HEK293 (cell line): ENCODE data around the gene PPRC1.

Source experiments
- HOXA7 ChIP-seq: sonication (generic); formaldehyde crosslinking; IDR thresholded peaks from 2 replicates; pipeline ENCODE4 v1.8.1; 2022; ENCODE audit warnings: missing genetic modification reagents, borderline replicate concordance
- HOXC10 ChIP-seq: sonication (generic); formaldehyde crosslinking; IDR thresholded peaks from 2 replicates; pipeline ENCODE4 v1.8.1; 2023; ENCODE audit warnings: mild to moderate bottlenecking, missing genetic modification reagents
- KLF1 ChIP-seq: fragments of 450-650 bp; formaldehyde crosslinking; IDR thresholded peaks from 2 replicates; pipeline ENCODE4 v1.5.1; 2016; ENCODE audit warnings: missing biosample characterization, missing genetic modification characterization
- MZF1 ChIP-seq: fragments of 450-650 bp; formaldehyde crosslinking; IDR thresholded peaks from 2 replicates; pipeline ENCODE4 v1.5.1; 2017; ENCODE audit warnings: missing biosample characterization, missing genetic modification characterization, borderline replicate concordance
- PATZ1 ChIP-seq: fragments of 450-650 bp; formaldehyde crosslinking; IDR thresholded peaks from 2 replicates; pipeline ENCODE4 v1.5.1; 2016; ENCODE audit warnings: missing biosample characterization, missing genetic modification characterization
- PRDM6 ChIP-seq: fragments of 450-650 bp; formaldehyde crosslinking; IDR thresholded peaks from 2 replicates; pipeline ENCODE4 v1.5.1; 2017; ENCODE audit warnings: missing biosample characterization, missing genetic modification characterization
- SETDB1 ChIP-seq: IDR thresholded peaks from one replicate; pipeline ENCODE4 v1.6.1; 2017; ENCODE audit warnings: mild to moderate bottlenecking, low read length, moderate library complexity, mixed read lengths; ENCODE audit not compliant: insufficient read length
- ZBTB48 ChIP-seq: fragments of 450-650 bp; formaldehyde crosslinking; IDR thresholded peaks from 2 replicates; pipeline ENCODE4 v1.5.1; 2016; ENCODE audit warnings: missing biosample characterization, missing genetic modification characterization
- ZFP37 ChIP-seq: fragments of 450-650 bp; formaldehyde crosslinking; IDR thresholded peaks from 2 replicates; pipeline ENCODE4 v1.5.1; 2016; ENCODE audit warnings: missing biosample characterization, missing genetic modification characterization
- ZNF121 ChIP-seq: fragments of 450-650 bp; formaldehyde crosslinking; IDR thresholded peaks from 2 replicates; pipeline ENCODE4 v1.5.1; 2016; ENCODE audit warnings: missing biosample characterization, missing genetic modification characterization
- ZNF169 ChIP-seq: fragments of 450-650 bp; formaldehyde crosslinking; IDR thresholded peaks from 2 replicates; pipeline ENCODE4 v1.5.1; 2016; ENCODE audit warnings: missing biosample characterization, missing genetic modification characterization
- ZNF2 ChIP-seq: fragments of 450-650 bp; formaldehyde crosslinking; IDR thresholded peaks from 2 replicates; pipeline ENCODE4 v1.5.1; 2016; ENCODE audit warnings: missing biosample characterization, missing genetic modification characterization
- ZNF354C ChIP-seq: fragments of 450-650 bp; formaldehyde crosslinking; IDR thresholded peaks from 2 replicates; pipeline ENCODE4 v1.5.1; 2016; ENCODE audit warnings: missing biosample characterization, missing genetic modification characterization, low read depth, borderline replicate concordance
- ZNF394 ChIP-seq: fragments of 450-650 bp; formaldehyde crosslinking; IDR thresholded peaks from 2 replicates; pipeline ENCODE4 v1.5.1; 2016; ENCODE audit warnings: missing biosample characterization, missing genetic modification characterization, mild to moderate bottlenecking, moderate library complexity, borderline replicate concordance
- ZNF449 ChIP-seq: fragments of 450-650 bp; formaldehyde crosslinking; IDR thresholded peaks from 2 replicates; pipeline ENCODE4 v1.5.1; 2017; ENCODE audit warnings: missing biosample characterization, mild to moderate bottlenecking, missing genetic modification characterization, moderate library complexity
- ZNF518A ChIP-seq: fragments of 450-650 bp; formaldehyde crosslinking; conservative IDR thresholded peaks from 2 replicates; pipeline ENCODE4 v1.5.1; 2016; ENCODE audit warnings: low read depth, missing biosample characterization, missing genetic modification characterization
- ZNF529 ChIP-seq: fragments of 450-650 bp; formaldehyde crosslinking; IDR thresholded peaks from 2 replicates; pipeline ENCODE4 v1.5.1; 2017; ENCODE audit warnings: missing genetic modification characterization, missing biosample characterization; ENCODE audit not compliant: insufficient replicate concordance
- ZNF555 ChIP-seq: fragments of 450-650 bp; formaldehyde crosslinking; conservative IDR thresholded peaks from 2 replicates; pipeline ENCODE4 v1.5.1; 2017; ENCODE audit warnings: missing biosample characterization, mild to moderate bottlenecking, missing genetic modification characterization, inconsistent platforms
- ZNF623 ChIP-seq: fragments of 450-650 bp; formaldehyde crosslinking; IDR thresholded peaks from 2 replicates; pipeline ENCODE4 v1.5.1; 2016; ENCODE audit warnings: missing biosample characterization, missing genetic modification characterization
- ZNF76 ChIP-seq: fragments of 450-650 bp; formaldehyde crosslinking; IDR thresholded peaks from 2 replicates; pipeline ENCODE4; 2016; ENCODE audit warnings: low read depth, missing biosample characterization, missing genetic modification characterization, borderline replicate concordance
- ZSCAN16 ChIP-seq: fragments of 450-650 bp; formaldehyde crosslinking; IDR thresholded peaks from 2 replicates; pipeline ENCODE4 v1.5.1; 2016; ENCODE audit warnings: missing biosample characterization, missing genetic modification characterization
- ZSCAN30 ChIP-seq: fragments of 450-650 bp; IDR thresholded peaks from 2 replicates; pipeline ENCODE4 v1.5.1; 2018; ENCODE audit warnings: missing biosample characterization, mild to moderate bottlenecking, missing genetic modification characterization, moderate library complexity
- TF ChIP-seq, protein P1 (sequence below): fragments of 450-650 bp; formaldehyde crosslinking; IDR thresholded peaks from 2 replicates; pipeline ENCODE4 v1.5.1; 2016; ENCODE audit warnings: missing biosample characterization, missing genetic modification characterization

PPRC1 gene

GRCh38 chr10:102132563-102133372, at the start of gene PPRC1 (continued):
- no peak for TF ChIP-seq ZNF529 (tag by site-specific recombination)
- peak; percentile 14 for TF ChIP-seq SETDB1
- TF ChIP-seq ZNF394 (tag by site-specific recombination), result peak; percentile 63
- no peak for TF ChIP-seq ZNF555 (tag by site-specific recombination)
- no peak for TF ChIP-seq ZNF121 (tag by site-specific recombination)
- peak; percentile 18 for TF ChIP-seq ZNF623 (tag by site-specific recombination)
- no peak; the same call in 1 of the 2 replicates for TF ChIP-seq PRDM6
- TF ChIP-seq ZNF518A (tag by site-specific recombination), result 0 out of 2 replicates have a peak, but pooled peaks have one; percentile 20
- no peak; the same call in 1 of the 2 replicates for TF ChIP-seq ZSCAN16 (tag by site-specific recombination)
- TF ChIP-seq ZNF76 (tag by site-specific recombination), result peak; percentile 100
- no peak for TF ChIP-seq ZNF169
- TF ChIP-seq KLF1, result no peak
- peak; percentile 50; the same call in 1 of the 2 replicates for TF ChIP-seq ZSCAN30
- no peak for TF ChIP-seq HOXA7
- peak; percentile 93 for TF ChIP-seq ZNF2
- peak; percentile 91 for TF ChIP-seq PATZ1
- peak; percentile 51; the same call in 1 of the 2 replicates for TF ChIP-seq ZNF449
- TF ChIP-seq MZF1 (tag by site-specific recombination), result no peak; the same call in 1 of the 2 replicates
- peak; percentile 60 for TF ChIP-seq ZFP37 (tag by site-specific recombination)
- TF ChIP-seq, protein P1, sequence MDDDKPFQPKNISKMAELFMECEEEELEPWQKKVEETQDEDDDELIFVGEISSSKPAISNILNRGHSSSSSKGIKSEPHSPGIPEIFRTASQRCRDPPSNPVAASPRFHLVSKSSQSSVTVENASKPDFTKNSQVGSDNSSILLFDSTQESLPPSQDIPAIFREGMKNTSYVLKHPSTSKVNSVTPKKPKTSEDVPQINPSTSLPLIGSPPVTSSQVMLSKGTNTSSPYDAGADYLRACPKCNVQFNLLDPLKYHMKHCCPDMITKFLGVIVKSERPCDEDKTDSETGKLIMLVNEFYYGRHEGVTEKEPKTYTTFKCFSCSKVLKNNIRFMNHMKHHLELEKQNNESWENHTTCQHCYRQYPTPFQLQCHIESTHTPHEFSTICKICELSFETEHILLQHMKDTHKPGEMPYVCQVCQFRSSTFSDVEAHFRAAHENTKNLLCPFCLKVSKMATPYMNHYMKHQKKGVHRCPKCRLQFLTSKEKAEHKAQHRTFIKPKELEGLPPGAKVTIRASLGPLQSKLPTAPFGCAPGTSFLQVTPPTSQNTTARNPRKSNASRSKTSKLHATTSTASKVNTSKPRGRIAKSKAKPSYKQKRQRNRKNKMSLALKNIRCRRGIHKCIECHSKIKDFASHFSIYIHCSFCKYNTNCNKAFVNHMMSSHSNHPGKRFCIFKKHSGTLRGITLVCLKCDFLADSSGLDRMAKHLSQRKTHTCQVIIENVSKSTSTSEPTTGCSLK (tag by site-specific recombination), result no peak
- TF ChIP-seq ZNF354C (tag by site-specific recombination), result no peak
- TF ChIP-seq HOXC10 (CRISPR knock-in tag), result no peak
- peak; percentile 91 for TF ChIP-seq ZBTB48 (tag by site-specific recombination)
